HT-29 (cell line): Measurements from ENCODE around the gene ATP5F1C. TPM values are rescaled to one million over a fixed set of nuclear protein-coding genes. Genes with fewer than 3 reads are reported as not detected.
"Not testable (repeated sequence)": the region's sequence is repeated elsewhere in the genome, so short reads cannot be mapped to it uniquely, and the experiment has no call there.

Experiments used
- DNase-seq: peaks from one replicate; pipeline ENCODE4 v3.0.0-alpha.2; 2015; ENCODE audit warnings: low spot score
- total RNA-seq: library from RNA; depleted of rRNA; stranded (reverse); fragments of >200 nt; shearing (Covaris generic); gene quantifications from 2 replicates; pipeline ENCODE4 v1.2.3, GENCODE V29; 2014; rRNA removed

Gene ATP5F1C
- 145 and 147 TPM in 2 replicates for total RNA-seq

DNA sequence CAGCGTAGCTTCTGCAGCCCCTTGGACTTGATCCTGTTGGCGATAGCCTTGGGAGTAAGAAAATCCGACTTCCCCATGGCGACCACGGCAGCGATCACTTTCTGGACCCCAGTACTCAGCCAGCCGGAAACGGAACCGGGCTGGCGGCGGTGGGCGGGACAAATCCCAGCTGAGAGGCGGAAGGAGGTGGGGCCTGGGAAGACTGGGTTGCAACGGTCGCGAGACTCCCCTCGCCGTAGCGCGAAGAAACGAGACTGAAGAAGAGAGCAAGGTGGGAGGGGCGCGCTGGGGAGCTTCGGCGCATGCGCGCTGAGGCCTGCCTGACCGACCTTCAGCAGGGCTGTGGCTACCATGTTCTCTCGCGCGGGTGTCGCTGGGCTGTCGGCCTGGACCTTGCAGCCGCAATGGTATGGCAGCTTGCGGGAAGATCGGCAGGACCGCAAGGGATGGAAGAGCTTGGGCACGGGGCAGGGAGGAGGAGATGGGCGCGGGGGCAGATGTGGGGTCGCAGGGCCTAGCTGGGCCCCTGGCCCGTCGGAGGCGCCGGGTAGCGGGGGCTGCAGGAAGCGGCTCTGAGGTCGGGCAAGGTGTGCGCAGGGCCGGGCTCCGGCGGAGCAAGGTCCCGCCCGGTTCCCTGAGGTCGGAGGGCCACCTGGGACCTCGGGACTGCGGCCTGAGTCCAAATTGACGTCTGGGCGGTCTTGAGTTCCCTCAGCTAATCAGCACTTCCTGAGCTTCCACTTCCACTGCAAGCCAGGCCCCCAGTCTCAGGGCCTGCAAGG, at the start of gene ATP5F1C, which contains the start of gene KIN:
TSS of gene ATP5F1C (plus strand) at position 321 of the 782 bp plus-strand sequence. CDS start at position 352, 31 bp downstream.
TSS of gene KIN (minus strand) at position 137 of the 782 bp plus-strand sequence. CDS start at position 77, 60 bp downstream.
- DNase-seq, result peak; percentile 99

DNA sequence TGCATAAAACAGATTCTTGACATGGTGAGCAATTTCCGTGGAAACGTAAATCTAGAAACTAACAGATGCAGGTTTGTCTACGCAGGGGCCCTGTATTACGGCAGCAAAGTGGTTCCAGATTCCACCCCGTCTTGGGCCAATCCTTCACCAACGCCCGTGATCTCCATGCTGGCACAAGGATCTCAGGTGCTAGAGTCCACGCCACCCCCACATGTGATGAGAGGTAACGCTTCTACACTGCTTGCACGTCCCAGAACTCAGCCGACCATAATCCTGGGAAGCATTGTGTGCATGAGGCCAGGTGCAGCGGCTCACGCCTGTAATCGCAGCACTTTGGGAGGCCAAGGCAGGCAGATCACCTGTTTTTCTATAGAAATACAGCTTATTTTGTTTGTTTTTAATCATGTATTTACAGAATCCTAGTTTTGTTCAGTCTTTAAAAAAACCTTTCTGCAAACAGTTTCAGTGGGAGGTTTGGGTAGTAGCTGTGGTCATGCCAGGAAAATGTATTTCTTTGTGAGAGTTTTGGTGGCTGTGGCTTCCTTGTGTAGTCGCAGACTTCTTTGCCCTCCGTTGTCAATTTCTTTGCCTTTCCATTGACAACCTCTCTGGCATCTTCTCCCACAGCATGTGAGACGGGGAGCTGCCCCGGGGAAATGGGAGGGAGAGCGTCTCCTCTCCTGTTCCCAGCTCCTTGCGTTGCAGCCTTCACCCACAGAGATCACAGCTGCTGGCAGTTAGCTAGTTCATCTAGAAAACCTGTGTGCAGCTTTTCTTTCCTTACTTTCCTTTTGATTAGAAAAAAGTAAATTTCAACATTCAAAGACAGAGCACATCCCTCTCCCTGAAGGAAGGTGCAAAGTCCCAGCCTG, 49.2 kb upstream of the ATP5F1C start:
- DNase-seq, result no peak

DNA sequence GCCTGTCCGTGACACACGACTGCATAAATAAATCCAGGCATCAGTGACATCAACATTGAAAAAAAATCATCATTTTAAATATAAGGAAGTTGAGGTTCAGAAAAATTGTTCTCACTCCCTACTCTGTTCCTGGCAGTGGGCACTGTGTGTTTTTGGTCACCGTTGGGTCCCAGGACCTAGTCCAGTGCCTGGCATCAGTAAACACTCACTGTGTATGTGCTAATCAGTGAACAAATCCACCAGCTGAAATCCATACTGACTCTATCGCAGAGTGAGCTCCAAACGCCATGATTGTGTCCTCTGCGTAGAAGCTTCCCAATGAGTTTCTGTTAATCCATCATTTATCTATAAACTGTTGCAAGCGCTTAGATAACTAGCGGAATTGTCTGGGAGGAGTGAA, 43.7 kb upstream of the ATP5F1C start:
- DNase-seq, result no peak

DNA sequence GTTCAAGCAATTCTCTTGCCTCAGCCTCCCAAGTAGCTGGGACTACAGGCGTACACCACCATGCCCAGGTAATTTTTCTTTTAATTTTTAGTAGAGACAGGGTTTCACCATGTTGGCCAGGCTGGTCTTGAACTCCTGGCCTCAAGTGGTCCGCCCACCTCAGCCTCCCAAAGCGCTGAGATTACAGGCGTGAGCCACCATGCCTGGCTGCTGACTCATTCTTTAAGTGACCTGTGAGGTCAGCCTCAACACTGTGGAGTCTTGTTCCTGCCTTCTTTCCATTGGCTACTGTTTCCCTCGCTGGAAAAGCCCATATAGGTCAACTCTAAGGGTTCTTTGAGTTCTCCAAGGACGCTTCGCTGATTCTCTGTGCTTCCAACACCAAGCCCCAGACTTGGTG, 39.3 kb upstream of the ATP5F1C start:
- not testable (repeated sequence) for DNase-seq

DNA sequence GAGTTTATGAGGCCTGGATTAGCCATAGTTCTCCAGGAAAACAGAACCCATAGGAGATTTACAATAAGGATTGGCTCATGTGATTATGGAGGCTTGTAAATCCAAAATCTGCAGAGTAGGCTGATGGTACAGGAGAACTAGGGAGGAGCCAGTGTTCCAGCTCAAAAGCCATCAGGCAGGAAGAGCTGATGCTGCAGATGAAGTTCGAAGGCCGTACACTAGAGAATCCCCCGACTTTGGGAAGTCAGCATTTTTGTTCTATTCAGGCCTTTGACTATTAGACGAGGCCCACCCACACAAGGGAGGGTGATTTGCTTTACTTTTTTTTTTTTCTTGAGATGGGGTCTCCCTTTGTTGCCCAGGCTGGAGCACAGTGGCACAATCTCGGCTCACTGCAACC, 37.8 kb upstream of the ATP5F1C start:
- no peak for DNase-seq

DNA sequence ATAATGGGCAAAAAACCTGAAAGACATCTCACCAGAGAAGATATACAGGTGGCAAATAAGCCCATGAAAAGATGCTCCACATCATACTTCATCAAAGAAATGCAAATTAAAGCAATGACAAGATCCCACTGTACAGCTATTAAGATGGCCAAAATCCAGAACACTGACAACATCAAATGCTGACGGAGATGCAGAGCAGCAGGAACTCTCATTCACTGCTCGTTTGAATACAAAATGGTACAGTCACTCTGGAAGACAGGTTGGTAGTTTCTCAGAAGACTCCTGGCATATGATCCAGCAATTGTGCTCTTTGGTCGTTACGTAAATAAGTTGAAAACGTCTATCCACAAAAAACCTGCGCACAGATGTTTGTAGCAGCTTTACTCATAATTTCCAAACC, 35.7 kb upstream of the ATP5F1C start:
- no peak for DNase-seq

- DNase-seq, result no peak
These were observed 32.9 kb upstream of the ATP5F1C start for GRCh38 chr10:7755103-7755502.

DNA sequence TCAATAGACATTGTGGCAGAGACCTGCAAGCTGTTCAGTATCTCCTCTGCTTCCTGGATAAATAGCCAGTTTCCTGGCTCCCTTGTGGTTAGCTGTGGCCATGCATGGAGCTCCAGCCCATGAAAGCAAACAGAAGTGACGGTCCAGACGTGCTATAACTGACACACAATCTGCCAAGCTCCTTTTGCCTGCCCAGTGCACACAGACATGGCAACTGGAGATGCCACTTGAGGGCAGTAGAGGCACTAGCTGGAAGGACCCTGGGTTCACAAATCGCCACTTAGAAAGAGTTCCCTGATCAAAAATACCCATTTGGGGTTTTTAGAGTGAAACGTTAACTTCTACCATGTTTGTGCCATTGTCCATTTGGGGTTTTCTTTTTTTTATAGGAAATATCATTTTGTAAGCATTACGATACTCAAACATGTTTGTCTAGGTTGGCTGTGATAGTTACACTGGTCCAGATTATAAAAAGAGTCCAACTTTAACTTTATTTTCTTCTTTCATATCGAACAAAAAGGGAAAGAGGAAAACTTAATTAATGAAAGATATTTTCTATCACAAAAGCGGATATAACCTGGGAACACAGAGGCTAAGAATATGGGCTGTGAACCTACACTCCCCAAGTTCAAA, 31.5 kb upstream of the ATP5F1C start:
- DNase-seq, result peak; percentile 45

DNA sequence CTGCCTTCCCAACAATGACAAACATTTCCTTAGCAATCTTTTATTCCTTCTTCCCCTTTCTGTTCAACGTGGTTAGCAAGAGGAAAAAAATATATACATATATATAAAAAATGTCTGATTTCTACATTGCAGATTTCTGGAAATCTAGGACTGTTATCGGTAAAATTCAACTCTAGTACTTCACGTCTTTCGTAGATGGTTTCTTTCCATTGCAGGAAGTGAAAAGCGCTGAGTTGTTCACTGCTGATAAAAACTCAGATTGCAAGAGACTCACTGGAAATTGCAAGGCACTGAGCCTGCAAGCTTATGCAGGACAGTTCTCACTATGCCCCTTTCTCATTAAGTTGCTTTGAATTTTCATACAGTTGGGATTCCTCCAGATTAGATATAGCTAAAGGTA, 24.0 kb upstream of the ATP5F1C start:
- DNase-seq, result no peak

DNA sequence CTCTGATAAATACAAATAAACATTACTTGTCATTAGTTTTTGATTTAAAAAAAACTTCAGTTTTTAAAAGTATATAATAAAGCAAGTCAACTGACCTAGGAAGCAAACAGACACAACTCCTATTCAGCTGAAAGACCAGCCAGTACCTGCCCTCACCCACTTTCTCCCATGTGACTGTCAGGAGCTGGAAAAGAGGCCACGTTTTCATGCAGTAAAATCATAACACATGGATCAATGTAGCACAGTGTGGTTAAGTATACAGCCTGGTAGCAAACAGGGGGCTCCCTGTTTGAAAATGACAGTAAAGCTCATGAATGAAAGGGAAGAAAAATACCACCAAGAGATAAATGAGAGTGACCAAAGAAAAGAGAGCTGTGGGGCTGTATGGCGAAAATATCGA, 21.7 kb upstream of the ATP5F1C start:
- DNase-seq, result no peak

DNA sequence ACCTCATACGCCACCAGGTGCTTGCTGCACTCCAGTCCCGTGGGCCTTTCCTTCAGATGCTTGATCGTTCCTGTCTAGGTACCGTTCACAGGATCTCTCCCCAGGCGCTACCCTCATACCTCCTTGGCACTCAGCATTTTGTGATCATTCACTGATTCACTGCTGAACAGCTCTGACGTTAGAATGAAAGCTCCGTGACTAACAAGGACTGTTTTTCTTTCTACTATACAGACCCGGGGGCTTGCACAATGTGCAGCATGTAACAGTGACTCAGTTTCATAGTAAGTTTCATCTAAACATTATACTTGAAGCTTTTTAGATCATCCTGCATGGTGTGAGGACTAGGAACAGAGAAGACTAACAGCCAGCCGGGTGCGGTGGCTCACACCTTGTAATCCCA, 20.8 kb upstream of the ATP5F1C start:
- DNase-seq, result no peak

DNA sequence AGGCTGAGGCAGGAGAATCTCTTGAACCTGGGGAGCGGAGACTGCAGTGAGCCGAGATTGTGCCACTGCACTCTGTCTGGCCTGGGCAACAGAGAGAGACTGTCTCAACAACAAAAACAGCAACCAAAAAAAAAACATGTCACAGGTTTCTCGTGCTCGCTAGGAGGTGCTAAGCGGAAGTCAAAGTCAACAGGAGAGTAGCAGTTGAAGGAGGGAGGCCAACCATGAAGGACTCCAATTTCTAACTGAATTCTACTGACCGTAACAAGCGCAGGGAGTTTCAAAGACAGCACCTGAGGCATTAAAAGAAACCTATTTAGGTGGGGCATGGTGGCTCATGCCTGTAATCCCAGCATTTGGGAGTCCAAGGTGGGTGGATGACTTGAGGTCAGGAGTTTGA, 19.6 kb upstream of the ATP5F1C start:
- DNase-seq, result no peak

GRCh38 chr10:7773845-7774801, 13.9 kb upstream of the ATP5F1C start:
- DNase-seq, result no peak

DNA sequence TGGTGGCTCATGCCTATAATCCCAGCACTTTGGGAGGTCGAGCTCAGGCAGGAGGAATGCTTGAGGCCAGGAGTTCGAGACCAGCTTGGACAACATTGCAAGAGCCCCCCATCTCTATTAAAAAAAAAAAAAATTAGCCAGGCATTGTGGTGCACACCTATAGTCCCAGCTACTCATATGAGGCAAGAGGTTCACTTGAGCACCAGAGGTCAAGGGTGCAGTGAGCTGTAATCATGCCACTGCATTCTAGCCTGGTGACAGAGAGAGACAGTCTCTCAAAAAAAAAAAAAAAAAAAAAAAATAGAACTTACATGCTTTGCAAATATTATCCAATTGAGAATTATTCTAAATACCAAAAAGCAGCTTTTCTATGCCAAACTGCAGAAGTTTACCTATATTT, 11.2 kb upstream of the ATP5F1C start:
- no peak for DNase-seq

GRCh38 chr10:7782194-7782593, 5.8 kb upstream of the ATP5F1C start:
- not testable (repeated sequence) for DNase-seq

GRCh38 chr10:7786430-7786829, 1.5 kb upstream of the ATP5F1C start:
- no peak for DNase-seq

GRCh38 chr10:7787150-7787856, 674 bp upstream of the ATP5F1C start:
- DNase-seq, result peak; percentile 19

DNA sequence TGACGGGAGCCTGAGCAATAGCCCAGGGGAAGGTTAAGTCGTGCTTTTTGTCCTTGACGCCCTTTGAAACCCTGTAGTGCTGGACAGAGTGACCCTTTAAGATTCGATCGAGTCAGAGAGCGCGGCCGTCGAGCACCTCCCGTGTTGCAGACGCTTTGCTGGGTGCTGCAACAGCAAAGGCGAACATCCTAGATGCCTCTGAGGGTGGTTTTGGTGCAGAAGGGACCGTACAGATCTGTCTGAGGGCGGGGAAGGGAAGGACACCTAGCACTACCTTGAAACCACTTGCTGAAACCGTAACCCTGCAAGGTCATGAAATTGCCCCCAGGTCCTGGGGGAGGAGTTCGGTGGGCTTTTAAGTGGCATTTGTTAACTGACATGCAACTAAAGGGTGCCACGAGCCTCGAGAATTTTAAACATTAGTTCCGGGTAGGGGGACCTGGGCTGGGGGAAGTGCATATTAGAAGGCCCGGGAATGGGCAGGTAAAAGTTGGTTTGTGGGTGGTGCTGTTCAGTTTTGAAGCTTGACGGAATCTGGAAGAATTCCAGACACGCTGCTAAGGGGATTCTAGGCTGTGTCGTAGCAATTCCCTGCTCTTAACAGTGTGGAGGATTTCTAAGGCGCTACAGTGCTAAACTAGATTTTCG, 786 bp downstream of the ATP5F1C start:
- DNase-seq, result peak; percentile 49

- DNase-seq, result peak; percentile 27
These were observed 1.4 kb downstream of the ATP5F1C start for GRCh38 chr10:7789390-7789789.

- no peak for DNase-seq
These were observed 4.6 kb downstream of the ATP5F1C start for GRCh38 chr10:7792541-7792940.
